Bronchial epithelial cell (primary cell): Measurements from ENCODE around the gene SEMA6B. TPM values are rescaled to one million over a fixed set of nuclear protein-coding genes. Genes with fewer than 3 reads are reported as not detected.
A peak's percentile ranks its signal among the peaks of the same experiment; 100 is the strongest.

Experiments
- DNase-seq: peaks from one replicate; pipeline ENCODE4 v3.0.0-alpha.2; 2010; ENCODE audit warnings: low read depth
- FAIRE-seq: peaks from 2 replicates; lab custom pipeline; 2011; peaks lifted over from hg19 to GRCh38; lab: Jason Lieb, UNC
- H3K27me3 ChIP-seq: 2 replicates; pipeline ENCODE4 v1.5.1; 2011; ENCODE audit warnings: low read length; ENCODE audit not compliant: control insufficient read depth, insufficient read depth
- H3K36me3 ChIP-seq: 2 replicates; pipeline ENCODE4 v1.5.1; 2011; ENCODE audit warnings: low read length; ENCODE audit not compliant: control insufficient read depth, insufficient read depth
- H3K4me3 ChIP-seq: 2 replicates; pipeline ENCODE4 v1.5.1; 2011; ENCODE audit warnings: mild to moderate bottlenecking, low read depth, low read length, control low read depth
- total RNA-seq: library from RNA; depleted of rRNA; stranded (reverse); fragments of >200 nt; gene quantifications from 2 replicates; pipeline ENCODE4 v1.2.1, GENCODE V29; 2014
- TF ChIP-seq, protein P1 (sequence below): IDR thresholded peaks from 2 replicates; pipeline ENCODE4 v1.5.1; 2011; ENCODE audit warnings: mild to moderate bottlenecking, moderate library complexity, low read length, control low read depth, inconsistent platforms; ENCODE audit not compliant: insufficient read depth, severe bottlenecking

SEMA6B gene
- total RNA-seq, 1 donor from 2014 or later, result under 0.01 TPM

DNA sequence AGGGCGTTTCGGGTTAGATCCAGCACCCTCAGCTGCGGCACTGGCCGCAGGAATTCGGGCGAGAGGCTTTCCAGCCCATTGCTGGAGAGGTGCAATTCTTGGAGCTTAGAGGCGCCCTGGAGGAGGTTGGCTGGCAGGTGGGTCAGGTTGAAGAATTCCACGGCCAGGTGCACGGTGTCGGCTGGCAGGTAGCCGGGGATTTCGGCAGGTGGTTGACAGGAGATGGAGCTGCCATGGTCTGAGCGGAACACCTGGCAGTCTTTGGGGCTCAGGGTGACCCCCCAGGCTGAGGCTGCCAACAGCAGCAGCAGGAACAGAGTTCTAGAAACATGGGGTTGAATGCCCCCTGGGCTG lies 20.9 kb downstream of the SEMA6B start:
- DNase-seq, result no peak
- no peaks in the 10 kb centered on the region for H3K36me3 ChIP-seq
- H3K27me3 ChIP-seq, result no peaks in the 10 kb centered on the region
- FAIRE-seq, result no peak
- TF ChIP-seq, protein P1, sequence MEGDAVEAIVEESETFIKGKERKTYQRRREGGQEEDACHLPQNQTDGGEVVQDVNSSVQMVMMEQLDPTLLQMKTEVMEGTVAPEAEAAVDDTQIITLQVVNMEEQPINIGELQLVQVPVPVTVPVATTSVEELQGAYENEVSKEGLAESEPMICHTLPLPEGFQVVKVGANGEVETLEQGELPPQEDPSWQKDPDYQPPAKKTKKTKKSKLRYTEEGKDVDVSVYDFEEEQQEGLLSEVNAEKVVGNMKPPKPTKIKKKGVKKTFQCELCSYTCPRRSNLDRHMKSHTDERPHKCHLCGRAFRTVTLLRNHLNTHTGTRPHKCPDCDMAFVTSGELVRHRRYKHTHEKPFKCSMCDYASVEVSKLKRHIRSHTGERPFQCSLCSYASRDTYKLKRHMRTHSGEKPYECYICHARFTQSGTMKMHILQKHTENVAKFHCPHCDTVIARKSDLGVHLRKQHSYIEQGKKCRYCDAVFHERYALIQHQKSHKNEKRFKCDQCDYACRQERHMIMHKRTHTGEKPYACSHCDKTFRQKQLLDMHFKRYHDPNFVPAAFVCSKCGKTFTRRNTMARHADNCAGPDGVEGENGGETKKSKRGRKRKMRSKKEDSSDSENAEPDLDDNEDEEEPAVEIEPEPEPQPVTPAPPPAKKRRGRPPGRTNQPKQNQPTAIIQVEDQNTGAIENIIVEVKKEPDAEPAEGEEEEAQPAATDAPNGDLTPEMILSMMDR, result no peak
- H3K4me3 ChIP-seq, result no peak overlapping the region

DNA sequence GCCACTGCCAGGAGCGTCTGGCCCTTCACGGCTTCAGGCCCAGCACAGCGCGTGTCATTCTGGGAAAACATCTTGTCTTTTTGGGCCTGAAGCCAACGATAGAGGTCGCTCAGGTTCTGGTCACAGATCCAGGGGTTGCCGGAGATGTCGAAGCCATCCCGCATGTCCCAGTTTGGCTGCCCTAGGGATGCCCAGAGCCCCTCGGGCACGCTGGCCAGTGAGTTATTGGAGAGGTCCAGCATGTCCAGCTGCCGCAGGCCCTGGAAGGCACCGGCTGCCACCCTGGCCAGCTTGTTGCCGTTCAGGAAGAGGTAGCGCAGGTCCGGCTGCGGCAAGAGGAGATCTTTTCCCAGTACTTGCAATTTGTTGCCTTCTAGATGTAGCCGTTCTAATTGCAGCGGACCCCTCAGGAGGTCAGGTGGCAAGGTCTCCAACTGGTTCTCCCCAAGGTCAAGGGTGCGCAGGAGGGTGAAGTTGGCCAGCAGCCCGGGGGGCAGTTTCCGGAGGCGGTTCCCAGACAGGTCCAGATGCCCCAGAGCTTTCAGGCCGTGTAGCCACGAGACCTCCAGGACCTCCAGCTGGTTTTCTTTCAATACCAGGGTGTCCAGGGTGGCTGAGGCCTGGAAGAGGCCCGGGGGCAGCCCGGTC lies 21.4 kb downstream of the SEMA6B start:
- TF ChIP-seq, protein P1, result no peak
- FAIRE-seq, result no peak
- Histone ChIP-seq H3K36me3 (no peaks in the 10 kb centered on the region), H3K4me3 (no peak overlapping the region), H3K27me3 (no peaks in the 10 kb centered on the region)
- DNase-seq, result no peak

DNA sequence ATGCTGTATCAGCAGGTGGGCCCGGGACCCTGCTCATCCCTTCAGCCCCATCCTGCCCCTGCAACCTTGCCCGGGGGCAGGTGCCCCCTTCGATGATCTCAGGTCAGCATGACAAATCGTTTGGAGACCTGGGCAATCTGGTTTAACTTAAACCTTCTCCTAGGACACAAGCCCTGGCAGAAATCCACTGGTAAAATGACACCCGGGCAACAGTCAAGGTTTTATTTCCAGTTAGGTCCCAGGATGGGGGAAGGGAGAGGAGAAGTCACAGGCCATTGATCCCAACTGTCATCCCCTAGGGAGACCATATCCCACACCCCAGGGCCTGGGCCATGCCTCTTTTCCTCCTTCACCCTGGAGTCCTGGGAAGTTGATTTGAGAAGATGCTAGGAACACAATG lies 22.7 kb downstream of the SEMA6B start:
- H3K27me3 ChIP-seq, result no peaks in the 10 kb centered on the region
- no peak overlapping the region for H3K4me3 ChIP-seq
- no peak for FAIRE-seq
- TF ChIP-seq, protein P1, result no peak
- DNase-seq, result no peak
- H3K36me3 ChIP-seq, result no peaks in the 10 kb centered on the region

GRCh38 chr19:4534836-4535658 lies 24.4 kb downstream of the SEMA6B start, which contains the start of gene PLIN5:
Gene PLIN5, minus strand, starts transcription at chr19:4535224. Its CDS starts 1,150 bp downstream, at chr19:4534074.
- FAIRE-seq (no peak), DNase-seq (no peak)
- no peak within 1 kb of the TSS for H3K4me3 ChIP-seq
- no peaks in the 10 kb centered on the region for H3K27me3 ChIP-seq
- no peaks in the 10 kb centered on the region for H3K36me3 ChIP-seq
- TF ChIP-seq, protein P1, result no peak

GRCh38 chr19:4533835-4534424 lies 25.6 kb downstream of the SEMA6B start:
- FAIRE-seq, result peak; percentile 40
- TF ChIP-seq, protein P1, result no peak

More at GRCh38 chr19:4533835-4534424, 25.6 kb downstream of the SEMA6B start:
- Histone ChIP-seq H3K27me3 (no peaks in the 10 kb centered on the region), H3K4me3 (no peak overlapping the region), H3K36me3 (no peaks in the 10 kb centered on the region)
- no peak for DNase-seq
